Endothelial cell of umbilical vein (primary cell): Measurements from ENCODE around the gene SORCS2. TPM values are rescaled to one million over a fixed set of nuclear protein-coding genes. Genes with fewer than 3 reads are reported as not detected.

Source experiments
- BruUV-seq: library from RNA; stranded (reverse); fragments of 400-500 nt; replicated peaks from 2 replicates; lab custom pipeline; 2021; lab: Mats Ljungman, UMichigan
- CTCF ChIA-PET: fragments of 300-600, 350-600 bp; sonication (Branson Sonifier 250); formaldehyde crosslinking; loops from one replicate; lab custom pipeline; 2021; ENCODE audit warnings: antibody characterized with exemption, inconsistent platforms; lab: Charles Lee
- POLR2A ChIA-PET: fragments of 300-600, 350-600 bp; sonication (Branson Sonifier 250); formaldehyde crosslinking; loops from one replicate; lab custom pipeline; 2021; ENCODE audit warnings: antibody characterized with exemption, inconsistent platforms; lab: Charles Lee
- DNase-seq: peaks from one replicate; pipeline ENCODE4 v3.0.0-alpha.2; 2011; ENCODE audit warnings: low read depth, low spot score
- FAIRE-seq: peaks from 2 replicates; lab custom pipeline; 2011; peaks lifted over from hg19 to GRCh38; lab: Jason Lieb, UNC
- H2AFZ ChIP-seq: 2 replicates; pipeline ENCODE4 v1.6.0; 2012; ENCODE audit warnings: low read depth, low read length, control low read depth, inconsistent platforms
- H3K27ac ChIP-seq: 2 replicates; pipeline ENCODE4 v1.5.1; 2011; ENCODE audit warnings: low read depth, mild to moderate bottlenecking, control low read depth, low read length, moderate library complexity; ENCODE audit not compliant: insufficient read depth
- H3K27me3 ChIP-seq, 2 experiments: 2 replicates each; pipeline versions ENCODE4 v1.6.0 to v1.6.1; 2011; ENCODE audit warnings: low read length in 2 of 2, mixed read lengths in 1 of 2; ENCODE audit not compliant: control insufficient read depth in 2 of 2, insufficient read depth in 2 of 2
- H3K36me3 ChIP-seq, 2 experiments: 2 replicates in 1 of 2; 3 replicates in 1 of 2; pipeline ENCODE4 v1.5.1; 2011; ENCODE audit warnings: low read length in 2 of 2, mild to moderate bottlenecking in 1 of 2, moderate library complexity in 1 of 2; ENCODE audit not compliant: control insufficient read depth in 2 of 2, insufficient read depth in 2 of 2; ENCODE audit errors: extremely low read depth in 1 of 2
- H3K4me1 ChIP-seq: 3 replicates; pipeline ENCODE4 v1.5.1; 2011; ENCODE audit warnings: mild to moderate bottlenecking, low read length; ENCODE audit not compliant: control insufficient read depth, insufficient read depth; ENCODE audit errors: extremely low read depth
- H3K4me2 ChIP-seq: 2 replicates; pipeline ENCODE4 v1.6.1; 2011; ENCODE audit warnings: low read length, control low read depth, mixed read lengths; ENCODE audit not compliant: insufficient read depth
- H3K4me3 ChIP-seq, 3 experiments: fragments of 200-600 bp in 1 of 3; sonication (generic), shearing (Covaris generic) in 1 of 3; replicated peaks in 1 of 3; 2 replicates each; pipeline ENCODE4 v1.5.1; 2011 to 2016; ENCODE audit warnings: control low read depth in 3 of 3, low read length in 3 of 3, mild to moderate bottlenecking in 2 of 3, inconsistent platforms in 1 of 3, low read depth in 1 of 3, moderate library complexity in 1 of 3; ENCODE audit not compliant: insufficient read depth in 1 of 3
- H3K79me2 ChIP-seq: 2 replicates; pipeline ENCODE4 v1.6.0; 2012; ENCODE audit warnings: low read length, inconsistent platforms; ENCODE audit not compliant: control insufficient read depth, insufficient read depth
- H3K9ac ChIP-seq: replicated peaks from 2 replicates; pipeline ENCODE3; 2011; ENCODE audit warnings: low read length, control low read depth; ENCODE audit not compliant: insufficient read depth; ENCODE audit errors: extremely low read depth
- H3K9me1 ChIP-seq: replicated peaks from 3 replicates; pipeline ENCODE4 v1.6.0; 2011; ENCODE audit warnings: mild to moderate bottlenecking, low read length; ENCODE audit not compliant: control insufficient read depth, insufficient read depth; ENCODE audit errors: extremely low read depth
- H3K9me3 ChIP-seq: replicated peaks from 2 replicates; pipeline ENCODE4 v1.5.1; 2012; ENCODE audit warnings: low read length, inconsistent platforms; ENCODE audit not compliant: control insufficient read depth, insufficient read depth
- H4K20me1 ChIP-seq: replicated peaks from 2 replicates; pipeline ENCODE3; 2011; ENCODE audit warnings: mild to moderate bottlenecking, low read length; ENCODE audit not compliant: control insufficient read depth, insufficient read depth; ENCODE audit errors: extremely low read depth
- EZH2 ChIP-seq: IDR thresholded peaks from 2 replicates; pipeline ENCODE4 v1.6.1; 2012; ENCODE audit warnings: borderline replicate concordance, low read depth, mild to moderate bottlenecking, moderate library complexity, low read length, inconsistent platforms; ENCODE audit not compliant: severe bottlenecking
- GATA2 ChIP-seq: IDR thresholded peaks from 2 replicates; pipeline ENCODE4 v1.7.0; 2011; ENCODE audit warnings: low read depth, mild to moderate bottlenecking, moderate library complexity, mixed read lengths, low read length; ENCODE audit not compliant: insufficient read length, insufficient read depth
- POLR2A ChIP-seq: IDR thresholded peaks from 2 replicates; pipeline ENCODE4 v1.6.1; 2012; ENCODE audit warnings: low read depth, mild to moderate bottlenecking, control low read depth, low read length
- dilution Hi-C: fragments of 300-500 bp; cut with MboI; formaldehyde crosslinking; loops from one replicate; pipeline ENCODE4 v1.15.0; 2019; ENCODE audit warnings: low sequenced_read_pairs; ENCODE audit not compliant: extremely low pct_ligation_motif_present
- intact Hi-C: fragments of 100-400 bp; cut with micrococcal nuclease; formaldehyde crosslinking; loops from one replicate; pipeline ENCODE4 v1.10.0; 2022
- polyA plus RNA-seq, 4 experiments: library from polyadenylated mRNA; depleted of rRNA in 3 of 4; stranded (reverse) in 3 of 4; unstranded in 1 of 4; fragments of >200 nt; gene quantifications; 2 replicates each; pipeline versions ENCODE4 v1.2.1 to v1.2.3, GENCODE V29; 2011 to 2012; ENCODE audit warnings: missing spikeins in 1 of 4
- total RNA-seq: library from RNA; stranded (reverse); gene quantifications from 2 replicates; pipeline ENCODE4 v1.2.3, GENCODE V29; 2021
- TF ChIP-seq, protein P1 (sequence below), 2 donors: IDR thresholded peaks; 1 replicate in 1 of 2; 2 replicates in 1 of 2; pipeline ENCODE4 v1.5.1; 2011; ENCODE audit warnings: low read length in 2 of 2, mild to moderate bottlenecking in 2 of 2, moderate library complexity in 2 of 2, control low read depth in 1 of 2, inconsistent platforms in 1 of 2, low read depth in 1 of 2; ENCODE audit not compliant: insufficient read depth in 1 of 2; ENCODE audit errors: extremely low read depth in 1 of 2
- TF ChIP-seq, protein P2 (sequence below): IDR thresholded peaks from 2 replicates; pipeline ENCODE4 v1.6.1; 2011; ENCODE audit not compliant: insufficient read depth, insufficient read length

SORCS2 gene
- total and polyA plus RNA-seq, 2 donors (not counting 3 experiments of a cell fraction or from before 2014, with no cell fraction given), result not detected

DNA sequence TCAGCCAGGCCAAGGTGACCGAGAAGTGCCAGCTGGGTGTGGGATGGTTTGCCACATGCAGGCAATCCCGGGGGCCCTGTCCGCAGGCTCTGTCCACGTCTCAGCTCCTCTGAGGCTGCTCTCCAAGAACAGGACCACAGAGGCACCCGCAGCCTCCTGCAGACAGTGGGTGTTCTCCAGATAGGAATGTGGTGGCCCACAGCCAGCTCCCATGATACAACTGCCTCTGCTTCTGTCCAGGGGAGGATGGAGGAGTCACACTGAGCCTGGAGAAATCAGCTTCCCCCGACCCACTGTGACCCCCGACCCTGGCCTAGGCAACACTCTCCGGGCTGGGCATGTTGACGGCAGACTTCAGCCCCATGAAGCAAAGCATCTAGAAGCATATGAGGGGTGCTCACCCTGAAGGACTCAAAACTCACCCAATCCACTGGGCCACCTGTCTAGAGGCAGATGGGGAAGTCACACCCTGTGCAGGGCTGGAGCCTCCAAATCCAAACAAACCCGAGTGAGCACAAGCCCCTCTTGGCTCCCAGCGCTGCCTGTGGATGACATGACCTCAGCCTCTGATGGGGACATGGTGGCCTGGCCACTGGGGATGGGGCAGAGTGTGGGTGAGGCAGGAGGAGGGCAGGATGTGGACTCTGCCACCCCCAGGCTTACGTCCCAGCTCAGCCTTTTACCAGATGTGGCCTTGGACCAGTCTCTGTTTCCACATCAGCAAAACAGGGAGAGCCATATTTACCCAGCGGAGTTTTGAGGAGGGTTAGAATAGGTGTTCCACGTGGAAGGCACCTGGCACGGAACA, 140.1 kb downstream of the SORCS2 start:
- no peaks in the 10 kb centered on the region for H3K4me1 ChIP-seq
- DNase-seq, result no peak
- H3K27ac ChIP-seq, result no peak overlapping the region
- H3K36me3 ChIP-seq, result no peaks in the 10 kb centered on the region
- BruUV-seq, result no TSS peak
- POLR2A ChIA-PET, result no interaction called here
- H3K79me2 ChIP-seq, result no peaks in the 10 kb centered on the region
- H4K20me1 ChIP-seq, result no peaks in the 10 kb centered on the region
- no peak overlapping the region for H3K4me3 ChIP-seq
- TF ChIP-seq, protein P1, sequence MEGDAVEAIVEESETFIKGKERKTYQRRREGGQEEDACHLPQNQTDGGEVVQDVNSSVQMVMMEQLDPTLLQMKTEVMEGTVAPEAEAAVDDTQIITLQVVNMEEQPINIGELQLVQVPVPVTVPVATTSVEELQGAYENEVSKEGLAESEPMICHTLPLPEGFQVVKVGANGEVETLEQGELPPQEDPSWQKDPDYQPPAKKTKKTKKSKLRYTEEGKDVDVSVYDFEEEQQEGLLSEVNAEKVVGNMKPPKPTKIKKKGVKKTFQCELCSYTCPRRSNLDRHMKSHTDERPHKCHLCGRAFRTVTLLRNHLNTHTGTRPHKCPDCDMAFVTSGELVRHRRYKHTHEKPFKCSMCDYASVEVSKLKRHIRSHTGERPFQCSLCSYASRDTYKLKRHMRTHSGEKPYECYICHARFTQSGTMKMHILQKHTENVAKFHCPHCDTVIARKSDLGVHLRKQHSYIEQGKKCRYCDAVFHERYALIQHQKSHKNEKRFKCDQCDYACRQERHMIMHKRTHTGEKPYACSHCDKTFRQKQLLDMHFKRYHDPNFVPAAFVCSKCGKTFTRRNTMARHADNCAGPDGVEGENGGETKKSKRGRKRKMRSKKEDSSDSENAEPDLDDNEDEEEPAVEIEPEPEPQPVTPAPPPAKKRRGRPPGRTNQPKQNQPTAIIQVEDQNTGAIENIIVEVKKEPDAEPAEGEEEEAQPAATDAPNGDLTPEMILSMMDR (IDR thresholded peaks at IDR 0.05; ENCODE audit: extremely low read depth in 1 of 2, insufficient read depth in 1 of 2, low read depth in 1 of 2, low read length in 2 of 2), result no peak
- no peak for TF ChIP-seq POLR2A
- H3K27me3 ChIP-seq, result no peaks in the 10 kb centered on the region
- no peak overlapping the region for H3K9ac ChIP-seq
- intact Hi-C loops, result no loop called here
- dilution Hi-C loops, result no loop called here
- no peak overlapping the region for H2AFZ ChIP-seq
- H3K9me3 ChIP-seq, result no peaks in the 10 kb centered on the region
- H3K9me1 ChIP-seq, result no peaks in the 10 kb centered on the region
- no peak overlapping the region for H3K4me2 ChIP-seq
- FAIRE-seq, result no peak
- CTCF ChIA-PET, result no interaction called here

DNA sequence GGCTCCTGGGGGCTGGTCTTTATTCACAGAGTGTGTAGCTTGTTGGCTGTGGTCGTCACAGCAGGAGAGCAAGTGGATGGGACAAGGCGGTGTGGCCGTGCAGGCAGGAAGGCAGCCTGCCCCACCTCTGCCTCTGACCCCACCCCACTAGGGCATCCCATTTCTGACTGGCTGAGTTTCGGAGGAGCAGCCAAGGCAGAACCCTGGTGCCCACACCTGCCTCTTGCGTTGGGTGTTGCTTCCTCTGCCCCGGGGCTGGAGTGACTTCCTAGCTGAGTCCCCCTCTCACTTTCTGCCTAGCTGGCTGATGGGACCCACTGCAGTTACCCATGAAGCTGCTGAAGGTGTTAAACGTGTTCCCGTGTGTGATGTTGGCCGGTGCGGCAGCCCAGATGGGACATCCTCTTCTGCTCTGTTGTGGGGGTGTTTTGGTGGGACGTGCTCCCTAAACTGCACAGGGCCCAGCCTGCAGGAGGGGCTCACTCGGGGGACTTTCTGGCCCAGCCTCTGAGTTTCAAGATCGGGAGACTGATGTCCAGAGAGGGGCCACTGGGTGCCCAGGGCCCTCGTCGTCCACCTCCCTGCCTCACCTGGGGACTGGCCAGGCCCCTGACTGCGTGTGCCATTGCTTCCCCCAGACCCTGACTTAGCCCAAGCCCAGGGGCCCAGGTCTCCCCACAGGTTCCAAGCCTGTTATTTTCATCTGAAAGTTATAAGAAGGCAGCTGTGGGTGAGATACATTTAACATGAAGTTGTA, 140.9 kb downstream of the SORCS2 start:
- Histone ChIP-seq H3K4me3 (no peak overlapping the region), H3K4me2 (no peak overlapping the region), H3K36me3 (no peaks in the 10 kb centered on the region), H3K9me1 (no peaks in the 10 kb centered on the region), H3K9me3 (no peaks in the 10 kb centered on the region), H3K79me2 (no peaks in the 10 kb centered on the region), H3K27ac (no peak overlapping the region), H2AFZ (no peak overlapping the region), H3K4me1 (no peaks in the 10 kb centered on the region), H3K27me3 (no peaks in the 10 kb centered on the region), H3K9ac (no peak overlapping the region), H4K20me1 (no peaks in the 10 kb centered on the region)
- DNase-seq (no peak), FAIRE-seq (no peak)
- ChIA-PET POLR2A (no interaction called here), CTCF (interaction anchor here (1.3 kb wide), 1 partner anchor 9 kb away, joined by 3 read pairs; no protein-coding TSS in a partner anchor)
- dilution Hi-C loops, result no loop called here
- no peak for TF ChIP-seq EZH2
- TF ChIP-seq POLR2A, result no peak
- TF ChIP-seq, protein P2, sequence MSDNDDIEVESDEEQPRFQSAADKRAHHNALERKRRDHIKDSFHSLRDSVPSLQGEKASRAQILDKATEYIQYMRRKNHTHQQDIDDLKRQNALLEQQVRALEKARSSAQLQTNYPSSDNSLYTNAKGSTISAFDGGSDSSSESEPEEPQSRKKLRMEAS, result no peak
- no peak for TF ChIP-seq GATA2
- no TSS peak for BruUV-seq
- intact Hi-C loops, result no loop called here
